Activated CD4-positive, alpha-beta T cell treated with anti-CD3 and anti-CD28 coated beads, Interleukin-2, amount 10 ng/mL, durations not matched to agents 7 days and 5 days (primary cell): ENCODE results near the gene FCGR3B. TPM values are rescaled to one million over a fixed set of nuclear protein-coding genes. Genes with fewer than 3 reads are reported as not detected.
"Not testable (repeated sequence)": the region's sequence is repeated elsewhere in the genome, so short reads cannot be mapped to it uniquely, and the experiment has no call there.

Experiments
- CTCF ChIA-PET: fragments of 350-600 bp; sonication (Branson Sonifier 250); formaldehyde crosslinking; loops from one replicate; lab custom pipeline; 2021; ENCODE audit warnings: antibody characterized with exemption; lab: Charles Lee
- POLR2A ChIA-PET: fragments of 350-600 bp; sonication (Branson Sonifier 250); formaldehyde crosslinking; loops from one replicate; lab custom pipeline; 2021; ENCODE audit warnings: antibody characterized with exemption; lab: Charles Lee
- DNase-seq: peaks from one replicate; pipeline ENCODE4 v3.0.0-alpha.2; 2020
- H3K27ac Mint-ChIP-seq: one replicate; pipeline ENCODE4 v1.8.0; 2021; ENCODE audit warnings: mild to moderate bottlenecking, moderate library complexity, mixed read lengths
- H3K27me3 Mint-ChIP-seq: one replicate; pipeline ENCODE4 v1.8.0; 2021; ENCODE audit warnings: mixed read lengths
- H3K36me3 Mint-ChIP-seq: one replicate; pipeline ENCODE4 v1.8.0; 2021; ENCODE audit warnings: low read depth, mixed read lengths
- H3K4me1 Mint-ChIP-seq: one replicate; pipeline ENCODE4 v1.8.0; 2021; ENCODE audit warnings: mixed read lengths
- H3K4me3 Mint-ChIP-seq: one replicate; pipeline ENCODE4 v1.8.0; 2021; ENCODE audit warnings: mild to moderate bottlenecking, moderate library complexity, mixed read lengths
- H3K9me3 Mint-ChIP-seq: one replicate; pipeline ENCODE4 v1.8.0; 2021; ENCODE audit warnings: mixed read lengths
- total RNA-seq, 2 experiments: library from RNA; stranded (reverse); gene quantifications; one replicate each; pipeline ENCODE4 v1.2.3, GENCODE V29; 2021

The FCGR3B gene
- total RNA-seq, 2 experiments from 2014 or later = not detected

- DNase-seq, CTCF ChIA-PET, H3K27ac Mint-ChIP-seq, H3K36me3 Mint-ChIP-seq, POLR2A ChIA-PET, H3K4me1 Mint-ChIP-seq, H3K4me3 Mint-ChIP-seq, H3K27me3 Mint-ChIP-seq, H3K9me3 Mint-ChIP-seq: not testable (repeated sequence)
These were observed 741 bp downstream of the FCGR3B start for GRCh38 chr1:161630128-161630742.

GRCh38 chr1:161626445-161627146 is 4.4 kb downstream of the FCGR3B start:
- POLR2A ChIA-PET, H3K9me3 Mint-ChIP-seq, H3K4me3 Mint-ChIP-seq, CTCF ChIA-PET, H3K27ac Mint-ChIP-seq, H3K36me3 Mint-ChIP-seq, H3K27me3 Mint-ChIP-seq, DNase-seq: not testable (repeated sequence)
- peaks cover 31% of the 10 kb centered on the region for H3K4me1 Mint-ChIP-seq

GRCh38 chr1:161624605-161625004 is 6.4 kb downstream of the FCGR3B start:
- POLR2A ChIA-PET, H3K4me3 Mint-ChIP-seq, H3K27ac Mint-ChIP-seq, H3K36me3 Mint-ChIP-seq, H3K9me3 Mint-ChIP-seq, DNase-seq: not testable (repeated sequence)
- H3K4me1 Mint-ChIP-seq = peaks cover 44% of the 10 kb centered on the region
- H3K27me3 Mint-ChIP-seq = peaks cover 11% of the 10 kb centered on the region
- CTCF ChIA-PET = interaction anchor here (1.1 kb wide), 1 partner anchor 16 kb away, joined by 4 read pairs; no protein-coding TSS in a partner anchor

- H3K36me3 Mint-ChIP-seq, H3K9me3 Mint-ChIP-seq, DNase-seq, POLR2A ChIA-PET, H3K4me3 Mint-ChIP-seq: not testable (repeated sequence)
- Mint-ChIP-seq H3K27me3 (peaks cover 11% of the 10 kb centered on the region), H3K27ac (peak overlapping the region; percentile 71), H3K4me1 (peaks cover 44% of the 10 kb centered on the region)
- CTCF ChIA-PET = interaction anchor here (0.7 to 0.8 kb wide), 2 partner anchors 116 to 126 kb away, joined by 3 to 4 read pairs; no protein-coding TSS in a partner anchor
These were observed 7.5 kb downstream of the FCGR3B start for GRCh38 chr1:161623401-161624051.

GRCh38 chr1:161622054-161622453 is 8.9 kb downstream of the FCGR3B start:
- DNase-seq, H3K9me3 Mint-ChIP-seq, POLR2A ChIA-PET, CTCF ChIA-PET, H3K36me3 Mint-ChIP-seq: not testable (repeated sequence)
- Mint-ChIP-seq H3K4me1 (peaks cover 44% of the 10 kb centered on the region), H3K27me3 (peaks cover 15% of the 10 kb centered on the region), H3K4me3 (peak overlapping the region; percentile 80), H3K27ac (peak overlapping the region; percentile 68)

- Mint-ChIP-seq H3K4me3 (peak overlapping the region; percentile 80), H3K27ac (peak overlapping the region; percentile 89), H3K4me1 (peaks cover 40% of the 10 kb centered on the region), H3K27me3 (peaks cover 15% of the 10 kb centered on the region)
- CTCF ChIA-PET, H3K9me3 Mint-ChIP-seq, H3K36me3 Mint-ChIP-seq, POLR2A ChIA-PET: not testable (repeated sequence)
- DNase-seq = peak; percentile 60
These were observed 9.6 kb downstream of the FCGR3B start for GRCh38 chr1:161621181-161622000.

- H3K9me3 Mint-ChIP-seq, CTCF ChIA-PET, H3K4me3 Mint-ChIP-seq, H3K27ac Mint-ChIP-seq, H3K36me3 Mint-ChIP-seq, POLR2A ChIA-PET, DNase-seq: not testable (repeated sequence)
- Mint-ChIP-seq H3K4me1 (peaks cover 40% of the 10 kb centered on the region), H3K27me3 (peaks cover 19% of the 10 kb centered on the region)
These were observed 10.6 kb downstream of the FCGR3B start for GRCh38 chr1:161620399-161620798.

- H3K36me3 Mint-ChIP-seq, CTCF ChIA-PET, H3K27ac Mint-ChIP-seq, H3K4me3 Mint-ChIP-seq, DNase-seq, POLR2A ChIA-PET, H3K9me3 Mint-ChIP-seq: not testable (repeated sequence)
- Mint-ChIP-seq H3K27me3 (peaks cover 19% of the 10 kb centered on the region), H3K4me1 (peaks cover 28% of the 10 kb centered on the region)
These were observed 12.5 kb downstream of the FCGR3B start for GRCh38 chr1:161618517-161618916.

- Mint-ChIP-seq H3K27me3 (peaks cover 18% of the 10 kb centered on the region), H3K4me1 (peaks cover 29% of the 10 kb centered on the region)
- POLR2A ChIA-PET, H3K9me3 Mint-ChIP-seq, DNase-seq, H3K27ac Mint-ChIP-seq, H3K4me3 Mint-ChIP-seq, H3K36me3 Mint-ChIP-seq, CTCF ChIA-PET: not testable (repeated sequence)
These were observed 14.6 kb downstream of the FCGR3B start for GRCh38 chr1:161616417-161616816.

GRCh38 chr1:161613142-161613514 is 17.8 kb downstream of the FCGR3B start:
- H3K9me3 Mint-ChIP-seq, CTCF ChIA-PET: not testable (repeated sequence)

GRCh38 chr1:161612322-161613141 is 18.4 kb downstream of the FCGR3B start:
- peak; percentile 89 for DNase-seq
- H3K36me3 Mint-ChIP-seq, POLR2A ChIA-PET, H3K9me3 Mint-ChIP-seq: not testable (repeated sequence)
- Mint-ChIP-seq H3K4me3 (peak overlapping the region; percentile 87), H3K27ac (peak overlapping the region; percentile 91), H3K27me3 (peaks cover 21% of the 10 kb centered on the region), H3K4me1 (peaks cover 22% of the 10 kb centered on the region)
- CTCF ChIA-PET = interaction anchor here (0.6 kb wide), 1 partner anchor 149 kb away, joined by 3 read pairs; no protein-coding TSS in a partner anchor

More at GRCh38 chr1:161613142-161613514, 17.8 kb downstream of the FCGR3B start:
- H3K36me3 Mint-ChIP-seq, POLR2A ChIA-PET, DNase-seq: not testable (repeated sequence)
- Mint-ChIP-seq H3K27me3 (peaks cover 18% of the 10 kb centered on the region), H3K4me1 (peaks cover 22% of the 10 kb centered on the region), H3K4me3 (peak overlapping the region; percentile 87), H3K27ac (peak overlapping the region; percentile 91)

GRCh38 chr1:161611866-161612321 is 19.1 kb downstream of the FCGR3B start:
- H3K36me3 Mint-ChIP-seq, H3K9me3 Mint-ChIP-seq, POLR2A ChIA-PET, CTCF ChIA-PET, DNase-seq: not testable (repeated sequence)
- peaks cover 22% of the 10 kb centered on the region for H3K4me1 Mint-ChIP-seq
- H3K27ac Mint-ChIP-seq = peak overlapping the region; percentile 91
- peaks cover 22% of the 10 kb centered on the region for H3K27me3 Mint-ChIP-seq
- H3K4me3 Mint-ChIP-seq = peak overlapping the region; percentile 87
